Calu3 (cell line): Measurements from ENCODE around the gene NUDT7. TPM values are rescaled to one million over a fixed set of nuclear protein-coding genes. Genes with fewer than 3 reads are reported as not detected.

Experiments
- BruUV-seq: library from RNA; stranded (reverse); fragments of 400-500 nt; replicated peaks from 2 replicates; lab custom pipeline; 2021; lab: Mats Ljungman, UMichigan
- CTCF ChIA-PET: fragments of 300-600 bp; sonication (Branson Sonifier 250); formaldehyde crosslinking; loops from one replicate; lab custom pipeline; 2022; ENCODE audit warnings: antibody characterized with exemption; lab: Charles Lee
- DNase-seq: peaks from one replicate; pipeline ENCODE4 v3.0.0; 2022
- H3K27ac Mint-ChIP-seq: one replicate; pipeline ENCODE4 v1.8.0; 2022; ENCODE audit warnings: mixed read lengths; ENCODE audit not compliant: unreplicated experiment
- H3K27me3 Mint-ChIP-seq: one replicate; pipeline ENCODE4 v1.8.0; 2022; ENCODE audit warnings: mixed read lengths; ENCODE audit not compliant: unreplicated experiment
- H3K36me3 Mint-ChIP-seq: one replicate; pipeline ENCODE4 v1.8.0; 2022; ENCODE audit warnings: mild to moderate bottlenecking, moderate library complexity, mixed read lengths; ENCODE audit not compliant: insufficient read depth, unreplicated experiment
- H3K4me1 Mint-ChIP-seq: one replicate; pipeline ENCODE4 v1.8.0; 2022; ENCODE audit warnings: mild to moderate bottlenecking, low read depth, mixed read lengths; ENCODE audit not compliant: unreplicated experiment
- H3K4me3 Mint-ChIP-seq: one replicate; pipeline ENCODE4 v1.8.0; 2022; ENCODE audit warnings: mild to moderate bottlenecking, low read depth, moderate library complexity, mixed read lengths; ENCODE audit not compliant: unreplicated experiment
- H3K9me3 Mint-ChIP-seq: one replicate; pipeline ENCODE4 v1.8.0; 2022; ENCODE audit warnings: low read depth, mixed read lengths; ENCODE audit not compliant: unreplicated experiment
- CTCF ChIP-seq: fragments of 200-600 bp; IDR thresholded peaks from one replicate; pipeline ENCODE4 v1.8.0; 2022; ENCODE audit warnings: antibody characterized with exemption; ENCODE audit not compliant: unreplicated experiment
- intact Hi-C: fragments of 100-400 bp; cut with micrococcal nuclease; formaldehyde crosslinking; loops from one replicate; pipeline ENCODE4 v1.10.0; 2022; ENCODE audit not compliant: unreplicated experiment
- total RNA-seq: library from RNA; stranded (reverse); gene quantifications from 2 replicates; pipeline ENCODE4 v1.2.3, GENCODE V29; 2022

Gene NUDT7
- total RNA-seq, 1 experiment from 2014 or later: 6.1 TPM

- Mint-ChIP-seq H3K27me3 (peaks cover 75% of the 10 kb centered on the region), H3K36me3 (no peaks in the 10 kb centered on the region)
These were observed 32.3 kb upstream of the NUDT7 start for GRCh38 chr16:77689971-77690370.

GRCh38 chr16:77690416-77690815, 31.9 kb upstream of the NUDT7 start:
- Mint-ChIP-seq H3K4me3 (no peak overlapping the region), H3K27ac (no peak overlapping the region), H3K27me3 (peaks cover 70% of the 10 kb centered on the region), H3K36me3 (no peaks in the 10 kb centered on the region), H3K4me1 (no peaks in the 10 kb centered on the region), H3K9me3 (no peaks in the 10 kb centered on the region)
- no peak for TF ChIP-seq CTCF
- BruUV-seq: no TSS peak
- CTCF ChIA-PET: no interaction called here
- no peak for DNase-seq
- intact Hi-C loops: no loop called here

More at GRCh38 chr16:77689971-77690370, 32.3 kb upstream of the NUDT7 start:
- no peaks in the 10 kb centered on the region for H3K4me1 Mint-ChIP-seq
- no peak for TF ChIP-seq CTCF
- no peaks in the 10 kb centered on the region for H3K9me3 Mint-ChIP-seq
- BruUV-seq: no TSS peak
- CTCF ChIA-PET: interaction anchor here (0.6 kb wide), 1 partner anchor 397 kb away, joined by 3 read pairs; no protein-coding TSS in a partner anchor
- H3K27ac Mint-ChIP-seq: no peak overlapping the region
- intact Hi-C loops: no loop called here
- no peak for DNase-seq
- no peak overlapping the region for H3K4me3 Mint-ChIP-seq

- intact Hi-C loops: no loop called here
- BruUV-seq: no TSS peak
- no peaks in the 10 kb centered on the region for H3K4me1 Mint-ChIP-seq
These were observed 29.7 kb upstream of the NUDT7 start for GRCh38 chr16:77692612-77693011.

DNA sequence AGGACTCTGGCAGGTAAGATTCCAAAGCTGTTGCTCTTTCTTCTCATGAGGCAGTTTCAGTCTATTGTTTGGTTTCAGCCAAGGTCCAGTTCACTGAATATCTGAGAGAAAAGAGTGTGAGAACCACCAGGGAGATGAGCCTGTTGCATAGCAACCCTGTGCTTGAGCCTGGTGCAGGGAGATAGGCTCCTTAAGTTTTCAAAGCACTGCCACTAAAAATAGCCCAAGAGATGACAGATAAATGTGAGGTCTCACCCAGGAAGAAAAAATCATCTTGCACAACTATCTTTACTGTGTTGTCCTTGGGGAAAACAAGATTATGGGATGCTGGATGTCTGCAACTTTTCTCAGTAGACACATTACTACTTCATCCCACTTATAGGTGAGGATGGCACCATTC, 26.2 kb upstream of the NUDT7 start:
- CTCF ChIA-PET: no interaction called here
- no peak for DNase-seq
- Mint-ChIP-seq H3K4me1 (no peaks in the 10 kb centered on the region), H3K9me3 (no peaks in the 10 kb centered on the region), H3K4me3 (no peak overlapping the region), H3K36me3 (no peaks in the 10 kb centered on the region), H3K27me3 (peaks cover 64% of the 10 kb centered on the region), H3K27ac (no peak overlapping the region)
- no peak for TF ChIP-seq CTCF
- BruUV-seq: no TSS peak
- intact Hi-C loops: no loop called here

More at GRCh38 chr16:77692612-77693011, 29.7 kb upstream of the NUDT7 start:
- H3K9me3 Mint-ChIP-seq: no peaks in the 10 kb centered on the region
- no peak for DNase-seq
- no peak overlapping the region for H3K4me3 Mint-ChIP-seq
- H3K27ac Mint-ChIP-seq: no peak overlapping the region
- TF ChIP-seq CTCF: no peak
- CTCF ChIA-PET: interaction anchor here (0.7 kb wide), 1 partner anchor 777 kb away, joined by 7 read pairs; no protein-coding TSS in a partner anchor
- peaks cover 64% of the 10 kb centered on the region for H3K27me3 Mint-ChIP-seq
- no peaks in the 10 kb centered on the region for H3K36me3 Mint-ChIP-seq
